Midbrain (tissue), 1 donor: ENCODE results near the gene ISLR2.
"Not testable (repeated sequence)": the region's sequence is repeated elsewhere in the genome, so short reads cannot be mapped to it uniquely, and the experiment has no call there.

ENCODE experiments used
- DNase-seq: peaks from one replicate; lab custom pipeline; 2025; lab: John Stamatoyannopoulos, UW

Gene ISLR2

GRCh38 chr15:74156678-74157411, 26.5 kb downstream of the ISLR2 start:
- no peak for DNase-seq

GRCh38 chr15:74157868-74158827, 27.8 kb downstream of the ISLR2 start:
- no peak for DNase-seq

GRCh38 chr15:74158855-74159650, 28.7 kb downstream of the ISLR2 start:
- DNase-seq = no peak

- no peak for DNase-seq
Observed at GRCh38 chr15:74159773-74160172, 29.4 kb downstream of the ISLR2 start.

GRCh38 chr15:74160390-74160789, 30.0 kb downstream of the ISLR2 start:
- DNase-seq = not testable (repeated sequence)

- not testable (repeated sequence) for DNase-seq
Observed at GRCh38 chr15:74162195-74162536, 31.8 kb downstream of the ISLR2 start.

GRCh38 chr15:74165461-74165860, 35.1 kb downstream of the ISLR2 start:
- DNase-seq = no peak

- DNase-seq = no peak
Observed at GRCh38 chr15:74167891-74168331, 37.5 kb downstream of the ISLR2 start.

GRCh38 chr15:74168711-74169126, 38.3 kb downstream of the ISLR2 start:
- DNase-seq = no peak

GRCh38 chr15:74170071-74170844, 39.9 kb downstream of the ISLR2 start:
- DNase-seq = no peak

GRCh38 chr15:74170875-74171578, 40.6 kb downstream of the ISLR2 start:
- no peak for DNase-seq

- no peak for DNase-seq
Observed at GRCh38 chr15:74171965-74172541, 41.7 kb downstream of the ISLR2 start.

- no peak for DNase-seq
Observed at GRCh38 chr15:74172701-74173379, 42.5 kb downstream of the ISLR2 start.

- no peak for DNase-seq
Observed at GRCh38 chr15:74173380-74174218, 43.2 kb downstream of the ISLR2 start, which contains the start of gene ISLR. Gene ISLR (plus strand): TSS chr15:74173710. CDS start chr15:74174859, 1,149 bp downstream.

- no peak for DNase-seq
Observed at GRCh38 chr15:74174219-74174957, 44.0 kb downstream of the ISLR2 start.

- no peak for DNase-seq
Observed at GRCh38 chr15:74174958-74175253, 44.5 kb downstream of the ISLR2 start.

- DNase-seq = no peak
Observed at GRCh38 chr15:74175271-74176191, 45.1 kb downstream of the ISLR2 start.
